Psoas muscle (tissue), 8 donors: ENCODE data around the gene ZSCAN1. TPM values are rescaled to one million over a fixed set of nuclear protein-coding genes. Genes with fewer than 3 reads are reported as not detected.

ENCODE experiments used
- ATAC-seq, 4 donors: fragments of 200-7000 bp; cut with Tn5 transposase; one replicate each; pipeline ENCODE4 v1.9.1; 2020; ENCODE audit warnings: moderate library complexity in 3 of 4, mild to moderate bottlenecking in 2 of 4
- DNase-seq, 2 donors: peaks; one replicate each; pipeline ENCODE4 v3.0.0-alpha.2; 2020
- H3K27ac ChIP-seq: fragments of 200-600 bp; one replicate; pipeline ENCODE4 v1.8.0; 2022
- H3K27me3 ChIP-seq, 3 donors: fragments of 200-600 bp in 1 of 3; one replicate each; pipeline versions ENCODE4 v1.6.1 to v1.8.0; 2013 to 2022; ENCODE audit warnings: low read length in 2 of 3, mild to moderate bottlenecking in 2 of 3, moderate library complexity in 1 of 3; ENCODE audit not compliant: insufficient read depth in 3 of 3
- H3K36me3 ChIP-seq, 2 donors: fragments of 200-600 bp in 1 of 2; one replicate each; pipeline versions ENCODE4 v1.6.1 to v1.8.0; 2013 to 2022; ENCODE audit warnings: low read depth in 1 of 2, mild to moderate bottlenecking in 1 of 2, moderate library complexity in 1 of 2; ENCODE audit not compliant: insufficient read depth in 1 of 2
- H3K4me1 ChIP-seq: fragments of 200-600 bp; one replicate; pipeline ENCODE4 v1.8.0; 2022
- H3K4me3 ChIP-seq: fragments of 200-600 bp; one replicate; pipeline ENCODE4 v1.8.0; 2022; ENCODE audit warnings: mild to moderate bottlenecking
- H3K9me3 ChIP-seq: fragments of 200-600 bp; one replicate; pipeline ENCODE4 v1.8.0; 2022
- CTCF ChIP-seq: fragments of 200-600 bp; IDR thresholded peaks from one replicate; pipeline ENCODE4 v1.8.0; 2022; ENCODE audit warnings: antibody characterized with exemption
- WGBS, 3 donors: extraction: QIAGEN DNeasy Blood & Tissue Kit; methylation state at CpG; one replicate each; pipeline versions ENCODE4 v1.1.6 to v1.1.7; 2013; 5-methylcytosine and 5-hydroxymethylcytosine counted together
- intact Hi-C, 2 donors: fragments of 100-400 bp; cut with DNase I; formaldehyde crosslinking; loops; one replicate each; pipeline versions ENCODE4 v1.11.0 to v1.14.2; 2022
- polyA plus RNA-seq, 3 donors: library from polyadenylated mRNA; stranded (reverse); fragments of 200-250 nt; gene quantifications; one replicate each; pipeline ENCODE4 v1.2.3, GENCODE V29; 2013
- total RNA-seq, 4 donors: library from RNA; stranded (reverse); fragmentation: NEBNext Ultra II Directional in 2 of 4; extraction: Animal tissue kit (Norgen Biotek cat#: 25700) in 2 of 4; gene quantifications; one replicate each; pipeline versions ENCODE4 v1.2.1 to v1.2.4, GENCODE V29; 2021 to 2023
- donor health status: healthy with polysubstance abuse.
- donor health status: DM: no; HTN: no; CAD: no; lungs with moderate emphysema.
- donor health status: Bipolar disorder and iron deficiency.
- donor health status: healthy.
- donor health status: DM: yes; HTN: yes; CAD: no.
- donor health status: DM: no; HTN: no; CAD: no.
- donor health status: DM: no; HTN: no; CAD: no.
- donor health status: DM: yes; HTN: yes; CAD: no.

Gene ZSCAN1
- total and polyA plus RNA-seq, 7 donors = not detected

- peak in 1 of 2 donors; percentile 36 for DNase-seq
- 48 to 54% (median 54%) methylated on average over 11 of the region's 11 CpGs for WGBS, 3 donors
- Histone ChIP-seq H3K4me1 (no peaks in the 10 kb centered on the region), H3K36me3 (peaks cover 0 to 11% of the 10 kb centered on the region in 2 donors), H3K9me3 (peaks cover 47% of the 10 kb centered on the region), H3K27ac (no peak overlapping the region), H3K4me3 (no peak overlapping the region), H3K27me3 (no peaks in the 10 kb centered on the region)
- intact Hi-C loops = no loop called here
- no peak for TF ChIP-seq CTCF
- no peak for ATAC-seq
These were observed 57.6 kb downstream of the ZSCAN1 start for GRCh38 chr19:58091251-58091995.

GRCh38 chr19:58093071-58093470, 59.2 kb downstream of the ZSCAN1 start:
- TF ChIP-seq CTCF = no peak
- H3K27me3 ChIP-seq = peaks cover 0 to 2% (median 0%) of the 10 kb centered on the region in 3 donors
- ATAC-seq = no peak
- H3K9me3 ChIP-seq = peaks cover 43% of the 10 kb centered on the region
- intact Hi-C loops = no loop called here
- H3K4me1 ChIP-seq = no peaks in the 10 kb centered on the region
- no peaks in the 10 kb centered on the region for H3K36me3 ChIP-seq
- H3K4me3 ChIP-seq = no peak overlapping the region
- DNase-seq = no peak
- 90 to 97% (median 95%) methylated on average over 7 of the region's 7 CpGs for WGBS, 3 donors
- no peak overlapping the region for H3K27ac ChIP-seq

- no peak overlapping the region for H3K27ac ChIP-seq
- DNase-seq = no peak
- H3K4me3 ChIP-seq = no peak overlapping the region
- H3K9me3 ChIP-seq = peaks cover 41% of the 10 kb centered on the region
- TF ChIP-seq CTCF = no peak
- peaks cover 4% of the 10 kb centered on the region for H3K4me1 ChIP-seq
- WGBS, 3 donors = 96 to 97% (median 97%) methylated on average over 10 of the region's 10 CpGs
- no peaks in the 10 kb centered on the region for H3K36me3 ChIP-seq
- no peak for ATAC-seq
- intact Hi-C loops = loop anchor here in 1 of 2 donors (5.0 kb wide), 1 partner anchor 88 kb away; no protein-coding TSS in a partner anchor
- H3K27me3 ChIP-seq = peaks cover 0 to 2% (median 0%) of the 10 kb centered on the region in 3 donors
These were observed 61.5 kb downstream of the ZSCAN1 start for GRCh38 chr19:58095328-58095727.

GRCh38 chr19:58096884-58097283, 63.1 kb downstream of the ZSCAN1 start:
- WGBS, 3 donors = 78 to 88% (median 85%) methylated on average over 13 of the region's 13 CpGs
- intact Hi-C loops = loop anchor here in 1 of 2 donors (5.0 kb wide), 1 partner anchor 90 kb away; no protein-coding TSS in a partner anchor
- peak overlapping the region; percentile 94 for H3K4me3 ChIP-seq
- H3K27ac ChIP-seq = no peak overlapping the region
- no peaks in the 10 kb centered on the region for H3K36me3 ChIP-seq
- DNase-seq (no peak), ATAC-seq (no peak)
- peaks cover 40% of the 10 kb centered on the region for H3K9me3 ChIP-seq
- H3K4me1 ChIP-seq = peaks cover 4% of the 10 kb centered on the region
- H3K27me3 ChIP-seq = peaks cover 0 to 2% (median 0%) of the 10 kb centered on the region in 3 donors
- no peak for TF ChIP-seq CTCF
